ENCODE measurements around the gene IL34. TPM values are rescaled to one million over a fixed set of nuclear protein-coding genes. Genes with fewer than 3 reads are reported as not detected.

The IL34 gene
- total and polyA plus RNA-seq, 2 of the 13 experiments (the other 11 are each of a cell fraction or from before 2014, with no cell fraction given): 1.2 to 1.3 TPM

DNA sequence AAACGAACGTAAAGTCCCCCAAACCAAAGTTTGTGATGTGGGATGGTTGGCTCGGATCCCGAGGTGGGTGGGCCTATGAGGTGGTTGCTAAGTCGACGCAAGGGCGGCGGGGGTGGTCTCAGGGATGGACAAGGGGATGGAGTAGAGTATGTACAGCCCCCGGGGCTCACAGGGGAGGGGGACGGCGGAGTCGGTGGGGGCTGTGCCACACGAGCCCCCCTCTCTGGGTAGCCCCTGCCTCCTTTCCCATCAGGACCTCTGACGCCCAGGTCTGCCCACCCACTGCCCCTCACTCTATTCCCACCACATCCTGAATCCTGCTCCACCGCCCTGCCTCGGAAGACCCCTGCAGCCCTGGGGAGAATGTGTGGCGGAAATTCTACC is 15.2 kb downstream of the IL34 start (continued):
- TF ChIP-seq ARHGAP35 (CRISPR knock-in tag; IDR thresholded peaks at IDR 0.05; ENCODE audit: borderline replicate concordance) (0 out of 2 replicates have a peak, but pooled peaks have one; percentile 20), SRF (IDR thresholded peaks at IDR 0.05; ENCODE audit: low read depth, low read length) (no peak)

DNA sequence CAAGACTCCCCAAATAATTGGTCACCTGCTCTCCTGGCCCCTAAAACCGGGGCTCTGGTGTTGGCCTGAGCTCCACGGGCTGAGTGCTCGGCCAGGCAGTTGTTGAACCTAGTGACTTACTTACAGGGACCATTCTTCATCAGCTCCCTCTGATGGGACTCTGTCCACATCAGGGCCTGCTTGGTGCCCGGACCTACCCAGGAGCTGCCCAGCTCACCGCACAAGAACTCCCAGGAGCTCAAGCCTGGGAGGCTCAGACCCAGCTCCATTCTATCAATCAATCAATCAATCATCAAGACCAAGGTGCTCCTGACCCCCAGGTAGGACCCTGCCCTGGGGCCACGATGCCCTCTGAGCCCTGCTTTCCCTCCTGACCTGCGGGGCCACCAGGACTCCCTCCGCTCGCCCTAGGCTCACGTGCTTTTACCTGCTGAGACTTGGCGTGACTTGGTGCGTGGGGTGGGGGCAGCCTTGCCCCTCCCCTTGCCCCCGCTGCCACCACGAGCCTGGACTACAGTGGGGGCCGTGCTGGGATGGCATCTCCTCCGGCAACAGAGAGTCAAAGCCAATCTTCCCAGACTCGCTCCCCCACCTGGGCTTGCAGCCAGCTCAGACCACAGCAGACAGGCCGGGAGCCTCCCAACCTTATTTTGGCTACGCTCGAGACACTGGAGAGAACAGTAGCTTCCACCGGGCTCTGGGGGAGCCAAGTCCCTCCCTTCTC is 15.7 kb downstream of the IL34 start:
- Histone ChIP-seq H3K36me3 (replicated peaks in 1 of 2; ENCODE audit: control insufficient read depth in 1 of 2, insufficient read depth in 2 of 2, low read length in 2 of 2) (peaks cover 29 to 42% of the 10 kb centered on the region in 2 experiments), H4K20me1 (ENCODE audit: insufficient read depth, low read length) (peaks cover 18% of the 10 kb centered on the region; the same call in 1 of the 2 replicates), H3K9me3 (ENCODE audit: low read length) (no peaks in the 10 kb centered on the region), H3K4me3 (replicated peaks in 1 of 3; ENCODE audit: insufficient read depth in 1 of 3, low read depth in 2 of 3, low read length in 3 of 3) (no peak overlapping the region), H3K4me2 (ENCODE audit: low read depth, low read length) (no peak overlapping the region), H3K27ac (ENCODE audit: extremely low read length, insufficient read depth, low read length) (peak overlapping the region; percentile 19), H3K4me1 (ENCODE audit: insufficient read depth, low read length) (peaks cover 20% of the 10 kb centered on the region), H2AFZ (ENCODE audit: low read length) (no peak overlapping the region), H3K9ac (ENCODE audit: insufficient read depth, low read depth, low read length) (no peak overlapping the region), H3K79me2 (ENCODE audit: insufficient read depth, low read length) (no peaks in the 10 kb centered on the region), H3K27me3 (ENCODE audit: control insufficient read depth in 1 of 2, insufficient read depth in 2 of 2, low read length in 2 of 2) (0 out of 5 replicates have a peak, but pooled peaks cover 0 to under 1% of the 10 kb centered on the region in 2 experiments)
- ChIA-PET POLR2A (interaction anchor here (1.0 to 2.7 kb wide), 9 partner anchors 13 to 109 kb away, joined by 3 to 16 read pairs (median 8); no protein-coding TSS in a partner anchor), CTCF (ENCODE audit: low intra/inter-chr PET ratio, low total read pairs) (no interaction called here)
- ATAC-seq: peak; percentile 1; the same call in 1 of the 3 replicates
- TSS peak; percentile 59 for BruUV-seq (replicated peaks)
- WGBS (ENCODE audit: low lambda C conversion rate): 89% methylated on average over 20 of the region's 21 CpGs
- intact Hi-C loops (cut with micrococcal nuclease; ENCODE audit: unreplicated experiment): loop anchor here (1.0 kb wide), 1 partner anchor 48 kb away; no protein-coding TSS in a partner anchor
- DNase-seq (ENCODE audit: low spot score): no peak
- in situ Hi-C loops (cut with HindIII; ENCODE audit: extremely low pct_ligation_motif_present, low pct_unique_long_range_greater_than_20kb): no loop called here
- no peak for FAIRE-seq
- TF ChIP-seq, protein P1, sequence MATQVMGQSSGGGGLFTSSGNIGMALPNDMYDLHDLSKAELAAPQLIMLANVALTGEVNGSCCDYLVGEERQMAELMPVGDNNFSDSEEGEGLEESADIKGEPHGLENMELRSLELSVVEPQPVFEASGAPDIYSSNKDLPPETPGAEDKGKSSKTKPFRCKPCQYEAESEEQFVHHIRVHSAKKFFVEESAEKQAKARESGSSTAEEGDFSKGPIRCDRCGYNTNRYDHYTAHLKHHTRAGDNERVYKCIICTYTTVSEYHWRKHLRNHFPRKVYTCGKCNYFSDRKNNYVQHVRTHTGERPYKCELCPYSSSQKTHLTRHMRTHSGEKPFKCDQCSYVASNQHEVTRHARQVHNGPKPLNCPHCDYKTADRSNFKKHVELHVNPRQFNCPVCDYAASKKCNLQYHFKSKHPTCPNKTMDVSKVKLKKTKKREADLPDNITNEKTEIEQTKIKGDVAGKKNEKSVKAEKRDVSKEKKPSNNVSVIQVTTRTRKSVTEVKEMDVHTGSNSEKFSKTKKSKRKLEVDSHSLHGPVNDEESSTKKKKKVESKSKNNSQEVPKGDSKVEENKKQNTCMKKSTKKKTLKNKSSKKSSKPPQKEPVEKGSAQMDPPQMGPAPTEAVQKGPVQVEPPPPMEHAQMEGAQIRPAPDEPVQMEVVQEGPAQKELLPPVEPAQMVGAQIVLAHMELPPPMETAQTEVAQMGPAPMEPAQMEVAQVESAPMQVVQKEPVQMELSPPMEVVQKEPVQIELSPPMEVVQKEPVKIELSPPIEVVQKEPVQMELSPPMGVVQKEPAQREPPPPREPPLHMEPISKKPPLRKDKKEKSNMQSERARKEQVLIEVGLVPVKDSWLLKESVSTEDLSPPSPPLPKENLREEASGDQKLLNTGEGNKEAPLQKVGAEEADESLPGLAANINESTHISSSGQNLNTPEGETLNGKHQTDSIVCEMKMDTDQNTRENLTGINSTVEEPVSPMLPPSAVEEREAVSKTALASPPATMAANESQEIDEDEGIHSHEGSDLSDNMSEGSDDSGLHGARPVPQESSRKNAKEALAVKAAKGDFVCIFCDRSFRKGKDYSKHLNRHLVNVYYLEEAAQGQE (IDR thresholded peaks at IDR 0.05; ENCODE audit: borderline replicate concordance in 1 of 2, low read depth in 1 of 2, low read length in 2 of 2): no peak
- peak; percentile 77 for TF ChIP-seq ZNF326 (CRISPR knock-in tag; IDR thresholded peaks at IDR 0.05; ENCODE audit: borderline replicate concordance)
- no peak for TF ChIP-seq ZNF30 (CRISPR knock-in tag; IDR thresholded peaks at IDR 0.05)
- TF ChIP-seq ZNF430 (CRISPR knock-in tag; IDR thresholded peaks at IDR 0.05): 0 out of 2 replicates have a peak, but pooled peaks have one; percentile 30
- no peak for TF ChIP-seq TBL1XR1 (IDR thresholded peaks at IDR 0.05; ENCODE audit: borderline replicate concordance, low read length, partially characterized antibody)
- TF ChIP-seq ZNF737 (CRISPR knock-in tag; IDR thresholded peaks at IDR 0.05; ENCODE audit: borderline replicate concordance): no peak
- TF ChIP-seq, protein P2, sequence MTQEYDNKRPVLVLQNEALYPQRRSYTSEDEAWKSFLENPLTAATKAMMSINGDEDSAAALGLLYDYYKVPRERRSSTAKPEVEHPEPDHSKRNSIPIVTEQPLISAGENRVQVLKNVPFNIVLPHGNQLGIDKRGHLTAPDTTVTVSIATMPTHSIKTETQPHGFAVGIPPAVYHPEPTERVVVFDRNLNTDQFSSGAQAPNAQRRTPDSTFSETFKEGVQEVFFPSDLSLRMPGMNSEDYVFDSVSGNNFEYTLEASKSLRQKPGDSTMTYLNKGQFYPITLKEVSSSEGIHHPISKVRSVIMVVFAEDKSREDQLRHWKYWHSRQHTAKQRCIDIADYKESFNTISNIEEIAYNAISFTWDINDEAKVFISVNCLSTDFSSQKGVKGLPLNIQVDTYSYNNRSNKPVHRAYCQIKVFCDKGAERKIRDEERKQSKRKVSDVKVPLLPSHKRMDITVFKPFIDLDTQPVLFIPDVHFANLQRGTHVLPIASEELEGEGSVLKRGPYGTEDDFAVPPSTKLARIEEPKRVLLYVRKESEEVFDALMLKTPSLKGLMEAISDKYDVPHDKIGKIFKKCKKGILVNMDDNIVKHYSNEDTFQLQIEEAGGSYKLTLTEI (CRISPR knock-in tag; conservative IDR thresholded peaks at IDR 0.05): no peak
- no peak for TF ChIP-seq ZNF3 (CRISPR knock-in tag; IDR thresholded peaks at IDR 0.05)
- no peak for TF ChIP-seq EED (CRISPR knock-in tag; IDR thresholded peaks at IDR 0.05)
- TF ChIP-seq HMGA1 (CRISPR knock-in tag; conservative IDR thresholded peaks at IDR 0.05): no peak
- no peak for TF ChIP-seq RFX5 (IDR thresholded peaks at IDR 0.05; ENCODE audit: low read depth, low read length)
- TF ChIP-seq ZNF570 (CRISPR knock-in tag; IDR thresholded peaks at IDR 0.05; ENCODE audit: borderline replicate concordance): no peak
- TF ChIP-seq ZFP62 (CRISPR knock-in tag; IDR thresholded peaks at IDR 0.05): no peak
- no peak for TF ChIP-seq ZNF510 (CRISPR knock-in tag; IDR thresholded peaks at IDR 0.05; ENCODE audit: low read depth)
- peak; percentile 10; the same call in 1 of the 2 replicates for TF ChIP-seq TOPORS (CRISPR knock-in tag; IDR thresholded peaks at IDR 0.05)
- TF ChIP-seq SPEN (CRISPR knock-in tag; IDR thresholded peaks at IDR 0.05; ENCODE audit: low read depth): no peak
